NT2/D1 (cell line): ENCODE data around the gene ECHDC1.

Experiments used
- SUZ12 ChIP-seq: IDR thresholded peaks from 2 replicates; pipeline ENCODE4 v1.6.1; 2011; ENCODE audit not compliant: insufficient read length, insufficient read depth; ENCODE audit errors: extremely low read depth
- YY1 ChIP-seq: IDR thresholded peaks from 2 replicates; pipeline ENCODE4 v1.6.1; 2011; ENCODE audit not compliant: insufficient read length, insufficient read depth

GRCh38 chr6:127340171-127340570 is 3.2 kb downstream of the ECHDC1 start:
- TF ChIP-seq YY1 (no peak), SUZ12 (no peak)
